Measurements from ENCODE around the gene OR5F1. TPM values are rescaled to one million over a fixed set of nuclear protein-coding genes. Genes with fewer than 3 reads are reported as not detected.

OR5F1 gene
- total RNA-seq, 4 donors from 2014 or later, result not detected

GRCh38 chr11:55956521-55956920 is 37.9 kb downstream of the OR5F1 start:
- 29 to 43% methylated on average over 1 to 4 of the region's 4 CpGs for WGBS, 2 donors (ENCODE audit: low coverage in 1 of 2)
- Histone ChIP-seq H3K9me3 (no peaks in the 10 kb centered on the region), H3K36me3 (no peaks in the 10 kb centered on the region), H3K27me3 (no peaks in the 10 kb centered on the region), H3K27ac (no peak overlapping the region), H3K4me3 (no peak overlapping the region), H3K4me1 (no peaks in the 10 kb centered on the region)
- in situ Hi-C loops (cut with MboI; ENCODE audit: low pct_ligation_motif_present in 1 of 4, low pct_unique_long_range_greater_than_20kb in 1 of 4, low sequenced_read_pairs in 3 of 4), result no loop called here
- no peak for TF ChIP-seq POLR2A (IDR thresholded peaks at IDR 0.05)
- no peak for TF ChIP-seq POLR2AphosphoS5 (IDR thresholded peaks at IDR 0.05)
- TF ChIP-seq CTCF (IDR thresholded peaks at IDR 0.05), result no peak
- no peak for TF ChIP-seq EP300 (IDR thresholded peaks at IDR 0.05; ENCODE audit: low read depth)
- DNase-seq, result no peak
- intact Hi-C loops (cut with DNase I; ENCODE audit: low total_unique reads), result no loop called here

GRCh38 chr11:55949330-55949729 is 45.1 kb downstream of the OR5F1 start:
- intact Hi-C loops (cut with DNase I; ENCODE audit: low total_unique reads) (no loop called here), in situ Hi-C loops (cut with MboI; ENCODE audit: low pct_ligation_motif_present in 1 of 4, low pct_unique_long_range_greater_than_20kb in 1 of 4, low sequenced_read_pairs in 3 of 4) (loop anchor here (10.0 to 25.0 kb wide), 2 partner anchors 835 to 838 kb away; no protein-coding TSS in a partner anchor)
- Histone ChIP-seq H3K4me3 (no peak overlapping the region), H3K9me3 (no peaks in the 10 kb centered on the region), H3K27me3 (no peaks in the 10 kb centered on the region), H3K27ac (no peak overlapping the region), H3K36me3 (no peaks in the 10 kb centered on the region), H3K4me1 (no peaks in the 10 kb centered on the region)
- DNase-seq, result no peak
- 70 to 71% methylated on average over 1 to 4 of the region's 4 CpGs for WGBS, 2 donors (ENCODE audit: low coverage in 1 of 2)
- TF ChIP-seq EP300 (IDR thresholded peaks at IDR 0.05; ENCODE audit: low read depth), result no peak
- TF ChIP-seq CTCF (IDR thresholded peaks at IDR 0.05), result no peak
- no peak for TF ChIP-seq POLR2A (IDR thresholded peaks at IDR 0.05)
- no peak for TF ChIP-seq POLR2AphosphoS5 (IDR thresholded peaks at IDR 0.05)

Other genes with a start within 250 kb of the OR5F1 start
- gene OR5D13, start 221.2 kb downstream of the OR5F1 start, total RNA-seq, result not detected
- not detected for gene OR5D14, start 199.1 kb downstream of the OR5F1 start, total RNA-seq
- gene OR5L1, start 183.3 kb downstream of the OR5F1 start, total RNA-seq, result not detected
- gene OR5D18, start 175.0 kb downstream of the OR5F1 start, total RNA-seq, result not detected
- gene OR5L2, start 167.4 kb downstream of the OR5F1 start, total RNA-seq, result not detected
- gene OR5D16, start 155.9 kb downstream of the OR5F1 start, total RNA-seq, result not detected
- not detected for gene TRIM51, start 111.3 kb downstream of the OR5F1 start, total RNA-seq
- gene OR5W2, start 80.0 kb downstream of the OR5F1 start, total RNA-seq, result not detected
- not detected for gene OR5I1, start 58.2 kb downstream of the OR5F1 start, total RNA-seq
- gene OR10AG1, start 24.7 kb downstream of the OR5F1 start, total RNA-seq, result not detected
- not detected for gene OR5AS1, start 33.0 kb upstream of the OR5F1 start, total RNA-seq
- not detected for gene OR8I2, start 98.7 kb upstream of the OR5F1 start, total RNA-seq
- not detected for gene OR8H2, start 109.1 kb upstream of the OR5F1 start, total RNA-seq
- not detected for gene OR8H3, start 127.7 kb upstream of the OR5F1 start, total RNA-seq
- gene OR8J3, start 145.6 kb upstream of the OR5F1 start, total RNA-seq, result not detected
- gene OR8K5, start 165.7 kb upstream of the OR5F1 start, total RNA-seq, result not detected
- not detected for gene OR5J2, start 182.0 kb upstream of the OR5F1 start, total RNA-seq
- gene OR5T2, start 239.6 kb upstream of the OR5F1 start, total RNA-seq, result not detected

All from transverse colon (tissue), 4 donors.